GM12878 (cell line): ENCODE measurements around the gene CLCN7. TPM values are rescaled to one million over a fixed set of nuclear protein-coding genes. Genes with fewer than 3 reads are reported as not detected.

ENCODE experiments used
- BMI1 ChIP-seq: fragments of 450-650 bp; IDR thresholded peaks from 2 replicates; pipeline ENCODE4 v1.6.1; 2016; ENCODE audit warnings: mild to moderate bottlenecking, moderate library complexity, borderline replicate concordance
- CBFB ChIP-seq: IDR thresholded peaks from 2 replicates; pipeline ENCODE4 v1.6.1; 2016; ENCODE audit warnings: antibody characterized with exemption, low read depth
- ETV6 ChIP-seq, 2 experiments: fragments of 450-650 bp in 1 of 2; IDR thresholded peaks in 1 of 2; conservative IDR thresholded peaks in 1 of 2; 2 replicates each; pipeline ENCODE4 v1.6.1; 2014; ENCODE audit warnings: antibody characterized with exemption in 1 of 2, borderline replicate concordance in 1 of 2, low read depth in 1 of 2, mild to moderate bottlenecking in 1 of 2, moderate library complexity in 1 of 2
- GABPA ChIP-seq: IDR thresholded peaks from 2 replicates; pipeline ENCODE4 v1.6.1; 2014; ENCODE audit warnings: antibody characterized with exemption, low read depth, mild to moderate bottlenecking, inconsistent platforms
- MEF2B ChIP-seq: fragments of 450-650 bp; IDR thresholded peaks from 2 replicates; pipeline ENCODE4 v1.6.1; 2018; ENCODE audit warnings: mild to moderate bottlenecking, moderate library complexity; ENCODE audit not compliant: partially characterized antibody, poor library complexity, severe bottlenecking
- NR2C2 ChIP-seq: IDR thresholded peaks from 2 replicates; pipeline ENCODE4 v1.6.1; 2011; ENCODE audit warnings: borderline replicate concordance, low read depth; ENCODE audit not compliant: control insufficient read depth, insufficient read length
- NR2F1 ChIP-seq: fragments of 450-650 bp; conservative IDR thresholded peaks from 2 replicates; pipeline ENCODE4 v1.6.1; 2017; ENCODE audit warnings: mild to moderate bottlenecking
- POLR2AphosphoS5 ChIP-seq: IDR thresholded peaks from 2 replicates; pipeline ENCODE4 v1.6.1; 2011; ENCODE audit warnings: mild to moderate bottlenecking, low read length, inconsistent platforms
- SIX5 ChIP-seq: IDR thresholded peaks from 2 replicates; pipeline ENCODE4 v1.6.1; 2011; ENCODE audit warnings: mild to moderate bottlenecking, low read depth, low read length, moderate library complexity; ENCODE audit not compliant: severe bottlenecking
- SMAD1 ChIP-seq: fragments of 450-650 bp; IDR thresholded peaks from 2 replicates; pipeline ENCODE4 v1.6.1; 2018; ENCODE audit warnings: mild to moderate bottlenecking, low read depth; ENCODE audit not compliant: partially characterized antibody
- SP1 ChIP-seq: IDR thresholded peaks from one replicate; pipeline ENCODE4 v1.6.1; 2011; ENCODE audit warnings: low read depth, low read length
- SREBF2 ChIP-seq: IDR thresholded peaks from 2 replicates; pipeline ENCODE4 v1.6.1; 2012; ENCODE audit warnings: mild to moderate bottlenecking, low read length
- TAF1 ChIP-seq: IDR thresholded peaks from 2 replicates; pipeline ENCODE4 v1.6.1; 2011; ENCODE audit warnings: mild to moderate bottlenecking, low read depth, low read length, borderline replicate concordance
- TBL1XR1 ChIP-seq: IDR thresholded peaks from 2 replicates; pipeline ENCODE4 v1.6.1; 2012; ENCODE audit warnings: low read depth, low read length, improper control_type of control experiment
- polyA plus RNA-seq, 11 experiments: library from polyadenylated mRNA; depleted of rRNA in 4 of 11; unstranded in 6 of 11; stranded (reverse) in 5 of 11; fragments of >200 nt; fragmentation: Nextera tagmentation in 4 of 11; fragmentation: Illumina TruSeq in 1 of 11; extraction: Ambion mirVana in 4 of 11; extraction: Trizol in 1 of 11; gene quantifications; 1 replicate in 1 of 11; 2 replicates in 10 of 11; pipeline versions ENCODE4 v1.2.1 to v1.2.3, GENCODE V29; 2011 to 2016; ENCODE audit warnings: inconsistent platforms in 2 of 11, missing spikeins in 2 of 11, low read depth in 1 of 11
- total RNA-seq, 4 experiments: library from RNA; depleted of rRNA in 3 of 4; stranded (reverse); fragments of >200 nt in 3 of 4; fragmentation: Illumina TruSeq in 1 of 4; extraction: Trizol in 1 of 4; gene quantifications; 2 replicates each; pipeline versions ENCODE4 v1.2.1 to v1.2.3, GENCODE V29; 2013 to 2021
- TF ChIP-seq, protein P1 (sequence below): fragments of 150-350 bp; IDR thresholded peaks from 2 replicates; pipeline ENCODE4 v1.6.1; 2016; ENCODE audit warnings: low read depth, low read length
- TF ChIP-seq, protein P2 (sequence below): fragments of 450-650 bp; IDR thresholded peaks from 2 replicates; pipeline ENCODE4 v1.6.1; 2014; ENCODE audit warnings: mild to moderate bottlenecking
- TF ChIP-seq, protein P3 (sequence below): fragments of 450-650 bp; IDR thresholded peaks from 2 replicates; pipeline ENCODE4 v1.6.1; 2017; ENCODE audit warnings: mild to moderate bottlenecking, moderate library complexity
- TF ChIP-seq, protein P4 (sequence below): IDR thresholded peaks from 2 replicates; pipeline ENCODE4 v1.6.1; 2011; ENCODE audit warnings: low read depth, low read length, improper control_type of control experiment, borderline replicate concordance
- TF ChIP-seq, protein P5 (sequence below): fragments of 450-650 bp; IDR thresholded peaks from 2 replicates; pipeline ENCODE4 v1.6.1; 2017; ENCODE audit warnings: mild to moderate bottlenecking, low read depth, inconsistent platforms; ENCODE audit not compliant: poor library complexity, severe bottlenecking

CLCN7 gene
- total and polyA plus RNA-seq, 10 of the 15 experiments (the other 5 are each of a cell fraction or from before 2014, with no cell fraction given): 0.04 to 62.5 (median 19.9) TPM

DNA sequence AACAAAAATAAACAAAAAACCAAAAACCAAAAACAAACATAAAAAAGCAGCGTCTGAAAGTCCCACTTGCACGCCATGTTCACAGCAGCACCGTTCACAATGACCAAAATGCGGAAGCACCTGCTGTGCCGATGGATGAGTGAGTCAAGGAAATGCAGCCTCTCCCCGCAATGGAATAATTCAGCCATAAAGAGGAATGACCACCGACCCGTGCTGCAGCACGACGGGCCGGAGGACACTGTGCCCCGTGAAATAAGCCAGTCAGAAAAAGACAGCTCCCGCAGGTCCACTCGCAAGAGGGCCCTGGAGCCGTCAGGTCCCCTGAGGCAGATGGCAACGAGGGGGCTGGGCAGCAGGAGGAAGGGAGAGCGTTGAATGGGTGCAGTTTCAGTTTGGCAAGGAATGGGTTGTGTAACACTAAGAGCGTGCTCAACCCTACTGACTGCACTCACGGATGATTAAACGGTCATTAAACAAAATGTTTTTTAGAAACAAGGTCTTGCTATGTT, 5.1 kb downstream of the CLCN7 start (continued):
- TF ChIP-seq, protein P1, sequence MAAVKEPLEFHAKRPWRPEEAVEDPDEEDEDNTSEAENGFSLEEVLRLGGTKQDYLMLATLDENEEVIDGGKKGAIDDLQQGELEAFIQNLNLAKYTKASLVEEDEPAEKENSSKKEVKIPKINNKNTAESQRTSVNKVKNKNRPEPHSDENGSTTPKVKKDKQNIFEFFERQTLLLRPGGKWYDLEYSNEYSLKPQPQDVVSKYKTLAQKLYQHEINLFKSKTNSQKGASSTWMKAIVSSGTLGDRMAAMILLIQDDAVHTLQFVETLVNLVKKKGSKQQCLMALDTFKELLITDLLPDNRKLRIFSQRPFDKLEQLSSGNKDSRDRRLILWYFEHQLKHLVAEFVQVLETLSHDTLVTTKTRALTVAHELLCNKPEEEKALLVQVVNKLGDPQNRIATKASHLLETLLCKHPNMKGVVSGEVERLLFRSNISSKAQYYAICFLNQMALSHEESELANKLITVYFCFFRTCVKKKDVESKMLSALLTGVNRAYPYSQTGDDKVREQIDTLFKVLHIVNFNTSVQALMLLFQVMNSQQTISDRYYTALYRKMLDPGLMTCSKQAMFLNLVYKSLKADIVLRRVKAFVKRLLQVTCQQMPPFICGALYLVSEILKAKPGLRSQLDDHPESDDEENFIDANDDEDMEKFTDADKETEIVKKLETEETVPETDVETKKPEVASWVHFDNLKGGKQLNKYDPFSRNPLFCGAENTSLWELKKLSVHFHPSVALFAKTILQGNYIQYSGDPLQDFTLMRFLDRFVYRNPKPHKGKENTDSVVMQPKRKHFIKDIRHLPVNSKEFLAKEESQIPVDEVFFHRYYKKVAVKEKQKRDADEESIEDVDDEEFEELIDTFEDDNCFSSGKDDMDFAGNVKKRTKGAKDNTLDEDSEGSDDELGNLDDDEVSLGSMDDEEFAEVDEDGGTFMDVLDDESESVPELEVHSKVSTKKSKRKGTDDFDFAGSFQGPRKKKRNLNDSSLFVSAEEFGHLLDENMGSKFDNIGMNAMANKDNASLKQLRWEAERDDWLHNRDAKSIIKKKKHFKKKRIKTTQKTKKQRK: no peak
- TF ChIP-seq, protein P2, sequence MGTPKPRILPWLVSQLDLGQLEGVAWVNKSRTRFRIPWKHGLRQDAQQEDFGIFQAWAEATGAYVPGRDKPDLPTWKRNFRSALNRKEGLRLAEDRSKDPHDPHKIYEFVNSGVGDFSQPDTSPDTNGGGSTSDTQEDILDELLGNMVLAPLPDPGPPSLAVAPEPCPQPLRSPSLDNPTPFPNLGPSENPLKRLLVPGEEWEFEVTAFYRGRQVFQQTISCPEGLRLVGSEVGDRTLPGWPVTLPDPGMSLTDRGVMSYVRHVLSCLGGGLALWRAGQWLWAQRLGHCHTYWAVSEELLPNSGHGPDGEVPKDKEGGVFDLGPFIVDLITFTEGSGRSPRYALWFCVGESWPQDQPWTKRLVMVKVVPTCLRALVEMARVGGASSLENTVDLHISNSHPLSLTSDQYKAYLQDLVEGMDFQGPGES: no peak
- peak; percentile 36; the same call in 1 of the 2 replicates for TF ChIP-seq CBFB
- TF ChIP-seq SREBF2: no peak
- no peak for TF ChIP-seq TAF1
- no peak for TF ChIP-seq SP1
- TF ChIP-seq, protein P3, sequence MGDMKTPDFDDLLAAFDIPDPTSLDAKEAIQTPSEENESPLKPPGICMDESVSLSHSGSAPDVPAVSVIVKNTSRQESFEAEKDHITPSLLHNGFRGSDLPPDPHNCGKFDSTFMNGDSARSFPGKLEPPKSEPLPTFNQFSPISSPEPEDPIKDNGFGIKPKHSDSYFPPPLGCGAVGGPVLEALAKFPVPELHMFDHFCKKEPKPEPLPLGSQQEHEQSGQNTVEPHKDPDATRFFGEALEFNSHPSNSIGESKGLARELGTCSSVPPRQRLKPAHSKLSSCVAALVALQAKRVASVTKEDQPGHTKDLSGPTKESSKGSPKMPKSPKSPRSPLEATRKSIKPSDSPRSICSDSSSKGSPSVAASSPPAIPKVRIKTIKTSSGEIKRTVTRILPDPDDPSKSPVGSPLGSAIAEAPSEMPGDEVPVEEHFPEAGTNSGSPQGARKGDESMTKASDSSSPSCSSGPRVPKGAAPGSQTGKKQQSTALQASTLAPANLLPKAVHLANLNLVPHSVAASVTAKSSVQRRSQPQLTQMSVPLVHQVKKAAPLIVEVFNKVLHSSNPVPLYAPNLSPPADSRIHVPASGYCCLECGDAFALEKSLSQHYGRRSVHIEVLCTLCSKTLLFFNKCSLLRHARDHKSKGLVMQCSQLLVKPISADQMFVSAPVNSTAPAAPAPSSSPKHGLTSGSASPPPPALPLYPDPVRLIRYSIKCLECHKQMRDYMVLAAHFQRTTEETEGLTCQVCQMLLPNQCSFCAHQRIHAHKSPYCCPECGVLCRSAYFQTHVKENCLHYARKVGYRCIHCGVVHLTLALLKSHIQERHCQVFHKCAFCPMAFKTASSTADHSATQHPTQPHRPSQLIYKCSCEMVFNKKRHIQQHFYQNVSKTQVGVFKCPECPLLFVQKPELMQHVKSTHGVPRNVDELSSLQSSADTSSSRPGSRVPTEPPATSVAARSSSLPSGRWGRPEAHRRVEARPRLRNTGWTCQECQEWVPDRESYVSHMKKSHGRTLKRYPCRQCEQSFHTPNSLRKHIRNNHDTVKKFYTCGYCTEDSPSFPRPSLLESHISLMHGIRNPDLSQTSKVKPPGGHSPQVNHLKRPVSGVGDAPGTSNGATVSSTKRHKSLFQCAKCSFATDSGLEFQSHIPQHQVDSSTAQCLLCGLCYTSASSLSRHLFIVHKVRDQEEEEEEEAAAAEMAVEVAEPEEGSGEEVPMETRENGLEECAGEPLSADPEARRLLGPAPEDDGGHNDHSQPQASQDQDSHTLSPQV: no peak
- TF ChIP-seq POLR2AphosphoS5: 0 out of 2 replicates have a peak, but pooled peaks have one; percentile 69
- no peak for TF ChIP-seq SMAD1
- no peak for TF ChIP-seq NR2C2
- no peak for TF ChIP-seq GABPA
- no peak for TF ChIP-seq TBL1XR1
- TF ChIP-seq ETV6 (conservative IDR thresholded peaks at IDR 0.05 in 1 of 2, IDR thresholded peaks at IDR 0.05 in 1 of 2; ENCODE audit: borderline replicate concordance in 1 of 2, low read depth in 1 of 2): no peak
- no peak for TF ChIP-seq SIX5
- TF ChIP-seq NR2F1: no peak
- TF ChIP-seq, protein P4, sequence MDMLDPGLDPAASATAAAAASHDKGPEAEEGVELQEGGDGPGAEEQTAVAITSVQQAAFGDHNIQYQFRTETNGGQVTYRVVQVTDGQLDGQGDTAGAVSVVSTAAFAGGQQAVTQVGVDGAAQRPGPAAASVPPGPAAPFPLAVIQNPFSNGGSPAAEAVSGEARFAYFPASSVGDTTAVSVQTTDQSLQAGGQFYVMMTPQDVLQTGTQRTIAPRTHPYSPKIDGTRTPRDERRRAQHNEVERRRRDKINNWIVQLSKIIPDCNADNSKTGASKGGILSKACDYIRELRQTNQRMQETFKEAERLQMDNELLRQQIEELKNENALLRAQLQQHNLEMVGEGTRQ: no peak
- TF ChIP-seq BMI1: no peak
- peak; percentile 78 for TF ChIP-seq MEF2B
- TF ChIP-seq, protein P5, sequence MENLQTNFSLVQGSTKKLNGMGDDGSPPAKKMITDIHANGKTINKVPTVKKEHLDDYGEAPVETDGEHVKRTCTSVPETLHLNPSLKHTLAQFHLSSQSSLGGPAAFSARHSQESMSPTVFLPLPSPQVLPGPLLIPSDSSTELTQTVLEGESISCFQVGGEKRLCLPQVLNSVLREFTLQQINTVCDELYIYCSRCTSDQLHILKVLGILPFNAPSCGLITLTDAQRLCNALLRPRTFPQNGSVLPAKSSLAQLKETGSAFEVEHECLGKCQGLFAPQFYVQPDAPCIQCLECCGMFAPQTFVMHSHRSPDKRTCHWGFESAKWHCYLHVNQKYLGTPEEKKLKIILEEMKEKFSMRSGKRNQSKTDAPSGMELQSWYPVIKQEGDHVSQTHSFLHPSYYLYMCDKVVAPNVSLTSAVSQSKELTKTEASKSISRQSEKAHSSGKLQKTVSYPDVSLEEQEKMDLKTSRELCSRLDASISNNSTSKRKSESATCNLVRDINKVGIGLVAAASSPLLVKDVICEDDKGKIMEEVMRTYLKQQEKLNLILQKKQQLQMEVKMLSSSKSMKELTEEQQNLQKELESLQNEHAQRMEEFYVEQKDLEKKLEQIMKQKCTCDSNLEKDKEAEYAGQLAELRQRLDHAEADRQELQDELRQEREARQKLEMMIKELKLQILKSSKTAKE: no peak
